WTC11 (cell line): ENCODE measurements around the gene ANGEL2. TPM values are rescaled to one million over a fixed set of nuclear protein-coding genes. Genes with fewer than 3 reads are reported as not detected.

Experiments used
- ATAC-seq: fragments of 200-7000 bp; cut with Tn5 transposase; 2 replicates; pipeline ENCODE4 v1.10.0; 2021; ENCODE audit warnings: mild to moderate bottlenecking, moderate library complexity
- CTCF ChIA-PET: fragments of 300-600 bp; sonication (Branson Sonifier 250); formaldehyde crosslinking; loops from one replicate; lab custom pipeline; 2021; ENCODE audit warnings: antibody characterized with exemption; lab: Charles Lee
- POLR2A ChIA-PET: fragments of 350-600 bp; sonication (Branson Sonifier 250); formaldehyde crosslinking; loops from one replicate; lab custom pipeline; 2021; ENCODE audit warnings: antibody characterized with exemption; lab: Charles Lee
- DNase-seq: peaks from one replicate; pipeline ENCODE4 v3.0.0; 2021; ENCODE audit warnings: low spot score
- H3K27ac Mint-ChIP-seq: 2 replicates; pipeline ENCODE4 v1.8.0; 2021; ENCODE audit warnings: mixed read lengths
- H3K27me3 Mint-ChIP-seq: 2 replicates; pipeline ENCODE4 v1.8.0; 2021; ENCODE audit warnings: low read depth, mild to moderate bottlenecking, moderate library complexity, mixed read lengths
- H3K36me3 Mint-ChIP-seq: 2 replicates; pipeline ENCODE4 v1.8.0; 2021; ENCODE audit warnings: mixed read lengths
- H3K4me1 Mint-ChIP-seq: 2 replicates; pipeline ENCODE4 v1.8.0; 2022; ENCODE audit warnings: mixed read lengths
- H3K4me3 Mint-ChIP-seq: 2 replicates; pipeline ENCODE4 v1.8.0; 2021; ENCODE audit warnings: mild to moderate bottlenecking, moderate library complexity, mixed read lengths
- H3K9me3 Mint-ChIP-seq: 2 replicates; pipeline ENCODE4 v1.8.0; 2021; ENCODE audit warnings: mixed read lengths
- ATF3 ChIP-seq: sonication (generic); formaldehyde crosslinking; conservative IDR thresholded peaks from 2 replicates; pipeline ENCODE4 v1.8.1; 2022; ENCODE audit warnings: mild to moderate bottlenecking, missing genetic modification reagents
- CBFB ChIP-seq: sonication (generic); formaldehyde crosslinking; IDR thresholded peaks from 2 replicates; pipeline ENCODE4 v1.8.1; 2022; ENCODE audit warnings: mild to moderate bottlenecking, low read depth, missing genetic modification reagents
- MAX ChIP-seq: sonication (generic); formaldehyde crosslinking; IDR thresholded peaks from 2 replicates; pipeline ENCODE4 v1.8.0; 2022; ENCODE audit warnings: mild to moderate bottlenecking, missing genetic modification reagents
- total RNA-seq: library from RNA; stranded (reverse); gene quantifications from 3 replicates; pipeline ENCODE4 v1.2.3, GENCODE V29; 2021
- TF ChIP-seq, protein P1 (sequence below): fragments of 250-450 bp; sonication (Bioruptor Pico); IDR thresholded peaks from 2 replicates; pipeline ENCODE4 v1.9.0; 2021; ENCODE audit warnings: mild to moderate bottlenecking, borderline replicate concordance
- TF ChIP-seq, protein P2 (sequence below): fragments of 250-450 bp; sonication (Bioruptor Pico); conservative IDR thresholded peaks from 2 replicates; pipeline ENCODE4 v1.9.0; 2021; ENCODE audit warnings: mild to moderate bottlenecking
- TF ChIP-seq, protein P3 (sequence below): fragments of 250-450 bp; sonication (Bioruptor Pico); IDR thresholded peaks from 2 replicates; pipeline ENCODE4 v1.9.0; 2021; ENCODE audit warnings: mild to moderate bottlenecking
- TF ChIP-seq, protein P4 (sequence below): sonication (generic); formaldehyde crosslinking; IDR thresholded peaks from 2 replicates; pipeline ENCODE4 v1.8.0; 2023; ENCODE audit warnings: mild to moderate bottlenecking, missing genetic modification reagents
- TF ChIP-seq, protein P5 (sequence below): sonication (generic); formaldehyde crosslinking; IDR thresholded peaks from 2 replicates; pipeline ENCODE4 v1.8.0; 2022; ENCODE audit warnings: mild to moderate bottlenecking, missing genetic modification reagents

ANGEL2 gene
- total RNA-seq, 1 experiment from 2014 or later = 38.6 TPM

GRCh38 chr1:212983482-212983881 lies 32.2 kb downstream of the ANGEL2 start:
- Mint-ChIP-seq H3K4me3 (no peak overlapping the region), H3K27ac (0 out of 2 replicates have a peak overlapping the region, but pooled peaks have one; percentile 42), H3K9me3 (no peaks in the 10 kb centered on the region), H3K27me3 (no peaks in the 10 kb centered on the region), H3K4me1 (peaks cover 80% of the 10 kb centered on the region), H3K36me3 (peaks cover 91% of the 10 kb centered on the region)
- DNase-seq = no peak
- POLR2A ChIA-PET = no interaction called here
- CTCF ChIA-PET = no interaction called here
- ATAC-seq = no peak
- TF ChIP-seq, protein P1, sequence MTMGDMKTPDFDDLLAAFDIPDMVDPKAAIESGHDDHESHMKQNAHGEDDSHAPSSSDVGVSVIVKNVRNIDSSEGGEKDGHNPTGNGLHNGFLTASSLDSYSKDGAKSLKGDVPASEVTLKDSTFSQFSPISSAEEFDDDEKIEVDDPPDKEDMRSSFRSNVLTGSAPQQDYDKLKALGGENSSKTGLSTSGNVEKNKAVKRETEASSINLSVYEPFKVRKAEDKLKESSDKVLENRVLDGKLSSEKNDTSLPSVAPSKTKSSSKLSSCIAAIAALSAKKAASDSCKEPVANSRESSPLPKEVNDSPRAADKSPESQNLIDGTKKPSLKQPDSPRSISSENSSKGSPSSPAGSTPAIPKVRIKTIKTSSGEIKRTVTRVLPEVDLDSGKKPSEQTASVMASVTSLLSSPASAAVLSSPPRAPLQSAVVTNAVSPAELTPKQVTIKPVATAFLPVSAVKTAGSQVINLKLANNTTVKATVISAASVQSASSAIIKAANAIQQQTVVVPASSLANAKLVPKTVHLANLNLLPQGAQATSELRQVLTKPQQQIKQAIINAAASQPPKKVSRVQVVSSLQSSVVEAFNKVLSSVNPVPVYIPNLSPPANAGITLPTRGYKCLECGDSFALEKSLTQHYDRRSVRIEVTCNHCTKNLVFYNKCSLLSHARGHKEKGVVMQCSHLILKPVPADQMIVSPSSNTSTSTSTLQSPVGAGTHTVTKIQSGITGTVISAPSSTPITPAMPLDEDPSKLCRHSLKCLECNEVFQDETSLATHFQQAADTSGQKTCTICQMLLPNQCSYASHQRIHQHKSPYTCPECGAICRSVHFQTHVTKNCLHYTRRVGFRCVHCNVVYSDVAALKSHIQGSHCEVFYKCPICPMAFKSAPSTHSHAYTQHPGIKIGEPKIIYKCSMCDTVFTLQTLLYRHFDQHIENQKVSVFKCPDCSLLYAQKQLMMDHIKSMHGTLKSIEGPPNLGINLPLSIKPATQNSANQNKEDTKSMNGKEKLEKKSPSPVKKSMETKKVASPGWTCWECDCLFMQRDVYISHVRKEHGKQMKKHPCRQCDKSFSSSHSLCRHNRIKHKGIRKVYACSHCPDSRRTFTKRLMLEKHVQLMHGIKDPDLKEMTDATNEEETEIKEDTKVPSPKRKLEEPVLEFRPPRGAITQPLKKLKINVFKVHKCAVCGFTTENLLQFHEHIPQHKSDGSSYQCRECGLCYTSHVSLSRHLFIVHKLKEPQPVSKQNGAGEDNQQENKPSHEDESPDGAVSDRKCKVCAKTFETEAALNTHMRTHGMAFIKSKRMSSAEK (CRISPR knock-in tag) = no peak
- no peak for TF ChIP-seq CBFB
- TF ChIP-seq, protein P2, sequence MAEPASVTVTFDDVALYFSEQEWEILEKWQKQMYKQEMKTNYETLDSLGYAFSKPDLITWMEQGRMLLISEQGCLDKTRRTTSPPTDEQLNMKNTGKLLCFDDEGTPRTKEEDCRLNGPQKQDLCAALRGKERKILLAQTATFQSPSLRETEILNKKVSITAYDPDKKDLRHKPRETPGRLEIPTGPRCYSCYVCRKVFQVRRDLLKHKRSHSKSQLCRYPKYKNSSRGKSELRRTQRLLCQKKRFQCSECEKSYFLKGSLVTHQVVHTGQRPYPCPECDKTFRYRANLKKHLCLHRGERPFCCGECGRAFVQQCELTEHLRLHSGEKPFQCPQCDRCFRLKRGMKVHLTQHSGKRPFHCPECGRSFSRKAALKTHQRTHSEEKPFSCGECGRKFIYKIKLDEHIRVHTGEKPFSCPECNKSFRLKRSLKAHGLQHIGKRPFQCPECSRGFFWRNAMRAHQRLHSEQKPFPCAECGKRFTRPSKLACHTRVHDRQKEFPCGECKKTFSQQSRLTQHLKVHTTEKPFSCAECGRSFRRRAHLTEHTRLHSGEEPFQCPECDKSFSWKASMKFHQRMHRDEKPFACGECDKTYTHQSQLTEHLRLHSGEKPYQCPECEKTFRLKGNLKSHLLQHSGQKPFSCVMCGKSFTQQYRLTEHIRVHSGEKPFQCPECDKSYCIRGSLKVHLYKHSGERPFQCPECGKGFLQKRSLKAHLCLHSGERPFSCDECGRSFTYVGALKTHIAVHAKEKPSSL = peak; percentile 60; the same call in 1 of the 2 replicates
- TF ChIP-seq, protein P3, sequence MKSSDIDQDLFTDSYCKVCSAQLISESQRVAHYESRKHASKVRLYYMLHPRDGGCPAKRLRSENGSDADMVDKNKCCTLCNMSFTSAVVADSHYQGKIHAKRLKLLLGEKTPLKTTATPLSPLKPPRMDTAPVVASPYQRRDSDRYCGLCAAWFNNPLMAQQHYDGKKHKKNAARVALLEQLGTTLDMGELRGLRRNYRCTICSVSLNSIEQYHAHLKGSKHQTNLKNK (CRISPR knock-in tag) = peak; percentile 87
- TF ChIP-seq, protein P4, sequence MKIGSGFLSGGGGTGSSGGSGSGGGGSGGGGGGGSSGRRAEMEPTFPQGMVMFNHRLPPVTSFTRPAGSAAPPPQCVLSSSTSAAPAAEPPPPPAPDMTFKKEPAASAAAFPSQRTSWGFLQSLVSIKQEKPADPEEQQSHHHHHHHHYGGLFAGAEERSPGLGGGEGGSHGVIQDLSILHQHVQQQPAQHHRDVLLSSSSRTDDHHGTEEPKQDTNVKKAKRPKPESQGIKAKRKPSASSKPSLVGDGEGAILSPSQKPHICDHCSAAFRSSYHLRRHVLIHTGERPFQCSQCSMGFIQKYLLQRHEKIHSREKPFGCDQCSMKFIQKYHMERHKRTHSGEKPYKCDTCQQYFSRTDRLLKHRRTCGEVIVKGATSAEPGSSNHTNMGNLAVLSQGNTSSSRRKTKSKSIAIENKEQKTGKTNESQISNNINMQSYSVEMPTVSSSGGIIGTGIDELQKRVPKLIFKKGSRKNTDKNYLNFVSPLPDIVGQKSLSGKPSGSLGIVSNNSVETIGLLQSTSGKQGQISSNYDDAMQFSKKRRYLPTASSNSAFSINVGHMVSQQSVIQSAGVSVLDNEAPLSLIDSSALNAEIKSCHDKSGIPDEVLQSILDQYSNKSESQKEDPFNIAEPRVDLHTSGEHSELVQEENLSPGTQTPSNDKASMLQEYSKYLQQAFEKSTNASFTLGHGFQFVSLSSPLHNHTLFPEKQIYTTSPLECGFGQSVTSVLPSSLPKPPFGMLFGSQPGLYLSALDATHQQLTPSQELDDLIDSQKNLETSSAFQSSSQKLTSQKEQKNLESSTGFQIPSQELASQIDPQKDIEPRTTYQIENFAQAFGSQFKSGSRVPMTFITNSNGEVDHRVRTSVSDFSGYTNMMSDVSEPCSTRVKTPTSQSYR (CRISPR knock-in tag) = no peak
- TF ChIP-seq ATF3 (CRISPR knock-in tag) = no peak
- no peak for TF ChIP-seq MAX (CRISPR knock-in tag)

GRCh38 chr1:212982430-212983152 lies 33.1 kb downstream of the ANGEL2 start:
- Mint-ChIP-seq H3K4me1 (peaks cover 82% of the 10 kb centered on the region), H3K4me3 (no peak overlapping the region), H3K27ac (peak overlapping the region; percentile 83; the same call in 1 of the 2 replicates), H3K27me3 (no peaks in the 10 kb centered on the region), H3K36me3 (peaks cover 91% of the 10 kb centered on the region), H3K9me3 (no peaks in the 10 kb centered on the region)
- POLR2A ChIA-PET = no interaction called here
- TF ChIP-seq, protein P5, sequence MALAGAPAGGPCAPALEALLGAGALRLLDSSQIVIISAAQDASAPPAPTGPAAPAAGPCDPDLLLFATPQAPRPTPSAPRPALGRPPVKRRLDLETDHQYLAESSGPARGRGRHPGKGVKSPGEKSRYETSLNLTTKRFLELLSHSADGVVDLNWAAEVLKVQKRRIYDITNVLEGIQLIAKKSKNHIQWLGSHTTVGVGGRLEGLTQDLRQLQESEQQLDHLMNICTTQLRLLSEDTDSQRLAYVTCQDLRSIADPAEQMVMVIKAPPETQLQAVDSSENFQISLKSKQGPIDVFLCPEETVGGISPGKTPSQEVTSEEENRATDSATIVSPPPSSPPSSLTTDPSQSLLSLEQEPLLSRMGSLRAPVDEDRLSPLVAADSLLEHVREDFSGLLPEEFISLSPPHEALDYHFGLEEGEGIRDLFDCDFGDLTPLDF (CRISPR knock-in tag) = no peak
- TF ChIP-seq, protein P3 (CRISPR knock-in tag) = peak; percentile 60
- no peak for ATAC-seq
- CTCF ChIA-PET = interaction anchor here (1.3 kb wide), 1 partner anchor 12 kb away, joined by 4 read pairs; no protein-coding TSS in a partner anchor
- DNase-seq = no peak
